ENCODE measurements around the gene UGT1A3.

UGT1A3 gene

GRCh38 chr2:233799087-233799665 is 70.3 kb downstream of the UGT1A3 start:
- no peak for DNase-seq

- DNase-seq: no peak
Observed at GRCh38 chr2:233799716-233800115, 70.9 kb downstream of the UGT1A3 start.

GRCh38 chr2:233800208-233800607 is 71.4 kb downstream of the UGT1A3 start:
- no peak for DNase-seq

GRCh38 chr2:233801357-233802131 is 72.7 kb downstream of the UGT1A3 start:
- DNase-seq: no peak

- no peak for DNase-seq
Observed at GRCh38 chr2:233802132-233802815, 73.4 kb downstream of the UGT1A3 start.

GRCh38 chr2:233803292-233803911 is 74.6 kb downstream of the UGT1A3 start:
- DNase-seq: no peak

GRCh38 chr2:233803994-233804393 is 75.2 kb downstream of the UGT1A3 start:
- no peak for DNase-seq

GRCh38 chr2:233807215-233807865 is 78.5 kb downstream of the UGT1A3 start:
- DNase-seq: no peak

- DNase-seq: no peak
Observed at GRCh38 chr2:233807966-233808935, 79.4 kb downstream of the UGT1A3 start.

GRCh38 chr2:233810385-233810784 is 81.5 kb downstream of the UGT1A3 start:
- DNase-seq: no peak

- no peak for DNase-seq
Observed at GRCh38 chr2:233811087-233811486, 82.2 kb downstream of the UGT1A3 start.

- no peak for DNase-seq
Observed at GRCh38 chr2:233811732-233812131, 82.9 kb downstream of the UGT1A3 start.

- DNase-seq: no peak
Observed at GRCh38 chr2:233813236-233814055, 84.6 kb downstream of the UGT1A3 start.

GRCh38 chr2:233814056-233814835 is 85.4 kb downstream of the UGT1A3 start:
- DNase-seq: no peak

- no peak for DNase-seq
Observed at GRCh38 chr2:233815861-233816260, 87.0 kb downstream of the UGT1A3 start.

- no peak for DNase-seq
Observed at GRCh38 chr2:233816334-233816733, 87.5 kb downstream of the UGT1A3 start.

GRCh38 chr2:233816771-233817170 is 87.9 kb downstream of the UGT1A3 start:
- DNase-seq: no peak

GRCh38 chr2:233817361-233817911 is 88.6 kb downstream of the UGT1A3 start:
- no peak for DNase-seq

GRCh38 chr2:233817995-233818638 is 89.3 kb downstream of the UGT1A3 start:
- no peak for DNase-seq

Measured in NCI-H1417 treated with DMSO at 0.1 percent for 48 hours (cell line).